NCI-H345 treated with DMSO at 0.1 percent for 48 hours (cell line): ENCODE data around the gene NUTM2D.
"Not testable (repeated sequence)": the region's sequence is repeated elsewhere in the genome, so short reads cannot be mapped to it uniquely, and the experiment has no call there.

ENCODE experiments used
- DNase-seq: peaks from one replicate; lab custom pipeline; 2025; ENCODE audit not compliant: unreplicated experiment; lab: John Stamatoyannopoulos, UW

The NUTM2D gene

DNA sequence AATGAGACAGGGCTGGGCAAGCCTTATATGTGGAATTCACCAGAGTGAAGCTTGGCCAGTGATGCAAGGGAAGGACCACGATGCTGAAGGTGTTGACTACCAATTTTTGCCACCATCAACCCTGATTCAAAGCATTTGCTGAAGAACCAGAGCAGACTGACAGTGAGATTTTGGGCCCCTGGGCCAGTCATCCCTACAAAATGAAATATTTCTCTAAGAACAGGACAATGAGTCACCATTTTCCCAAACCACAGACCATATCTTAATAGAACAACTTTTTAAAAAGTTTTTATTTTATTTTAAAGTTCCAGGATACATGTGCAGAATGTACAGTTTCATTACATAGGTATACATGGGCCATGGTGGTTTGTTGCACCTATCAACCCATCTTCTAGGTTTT is 16.5 kb downstream of the NUTM2D start:
- DNase-seq, result not testable (repeated sequence)

DNA sequence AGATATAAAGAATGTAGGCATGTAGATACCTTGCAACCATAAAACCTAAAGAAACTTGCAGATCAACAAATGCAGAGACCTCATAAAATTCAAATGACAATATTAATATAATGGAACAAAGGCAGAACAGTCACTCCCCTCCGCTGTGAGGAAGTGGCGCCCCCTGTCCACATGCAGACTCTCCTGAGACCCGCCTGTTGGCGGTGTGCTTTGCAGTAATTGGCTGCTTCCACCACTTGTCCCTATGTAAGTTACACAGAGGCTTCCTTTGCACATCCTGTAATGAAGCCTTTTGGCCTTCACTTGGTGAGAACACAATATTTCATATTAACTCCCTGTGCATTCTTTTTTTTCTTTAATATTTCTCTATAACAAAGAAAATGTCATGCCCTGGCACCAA is 21.6 kb downstream of the NUTM2D start:
- DNase-seq, result not testable (repeated sequence)

DNA sequence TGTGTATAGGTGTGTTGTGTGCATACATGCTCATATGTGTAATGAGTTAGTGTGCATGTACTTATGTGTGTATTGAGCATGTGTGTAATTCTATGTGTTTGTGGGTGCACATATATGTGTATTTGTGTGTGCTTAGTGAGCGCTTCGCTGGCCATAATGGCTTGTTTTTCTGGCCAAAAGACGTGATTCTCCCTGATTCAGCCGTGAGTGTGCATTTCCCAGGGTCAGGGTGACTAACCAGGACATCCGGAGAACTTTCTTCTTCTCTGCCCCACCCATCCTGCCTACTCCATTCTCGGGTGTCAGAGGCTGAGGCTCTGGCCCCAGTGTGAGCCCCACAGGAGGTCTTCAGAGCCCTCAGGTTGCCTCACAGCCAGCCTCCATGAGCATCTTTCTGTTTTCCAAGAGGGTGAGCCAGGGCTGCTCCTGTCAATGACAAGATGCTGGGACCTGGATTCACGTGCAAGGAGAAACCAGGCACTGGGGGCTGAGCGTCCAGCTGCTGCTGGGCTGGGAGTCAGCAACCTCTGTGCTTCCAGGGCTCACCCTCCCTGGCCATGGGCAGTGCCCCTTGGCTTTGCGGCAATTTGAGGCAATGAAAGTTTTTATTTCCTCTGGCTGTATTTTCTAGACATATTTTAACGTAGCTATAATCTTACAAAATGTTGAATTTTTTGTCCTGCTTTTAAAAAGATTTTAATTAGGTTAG is 25.8 kb downstream of the NUTM2D start:
- DNase-seq, result not testable (repeated sequence)

DNA sequence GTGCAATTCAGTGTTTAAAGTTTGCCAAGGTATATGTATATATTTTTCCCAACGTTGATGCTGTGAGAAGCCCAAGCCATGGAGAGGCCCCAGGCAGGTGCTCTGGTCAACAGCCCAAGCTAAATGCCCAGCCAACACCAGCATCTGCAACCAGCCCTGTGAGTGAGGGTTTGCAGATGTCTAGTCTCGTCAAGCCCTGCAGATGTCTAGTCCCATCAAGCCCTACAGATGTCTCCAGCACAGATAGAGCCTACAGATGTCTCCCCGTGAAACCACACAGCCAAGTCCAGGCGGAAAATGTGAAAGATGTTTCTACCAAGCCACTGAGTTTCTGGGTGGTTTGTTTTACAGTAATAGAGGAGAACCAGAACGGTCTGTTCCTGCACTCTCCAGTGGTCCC is 26.7 kb downstream of the NUTM2D start:
- not testable (repeated sequence) for DNase-seq

DNA sequence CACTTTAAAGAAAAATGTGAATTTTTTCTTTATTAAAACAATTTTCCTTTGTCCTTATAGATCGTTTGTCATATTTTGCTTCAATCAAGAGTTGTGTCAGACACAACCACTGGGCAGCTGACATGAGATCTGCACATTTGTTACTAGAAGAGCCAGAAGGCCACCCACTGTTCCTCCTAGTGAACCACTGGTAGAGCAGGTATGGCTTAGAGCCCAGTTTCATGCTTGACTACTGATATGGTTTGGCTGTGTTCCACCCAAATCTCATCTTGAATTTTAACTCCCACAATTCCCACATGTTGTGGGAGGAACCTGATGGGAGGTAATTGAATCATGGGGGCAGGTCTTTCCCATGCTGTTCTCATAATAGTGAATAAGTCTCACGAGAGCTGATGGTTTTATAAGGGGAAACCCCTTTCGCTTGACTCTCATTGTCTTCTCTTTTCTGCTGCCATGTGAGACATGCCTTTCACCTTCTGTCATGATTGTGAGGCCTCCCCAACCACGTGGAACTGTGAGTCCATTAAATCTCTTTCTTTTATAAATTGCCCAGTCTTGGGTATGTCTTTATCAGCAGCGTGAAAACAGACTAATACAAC is 28.3 kb downstream of the NUTM2D start:
- not testable (repeated sequence) for DNase-seq

DNA sequence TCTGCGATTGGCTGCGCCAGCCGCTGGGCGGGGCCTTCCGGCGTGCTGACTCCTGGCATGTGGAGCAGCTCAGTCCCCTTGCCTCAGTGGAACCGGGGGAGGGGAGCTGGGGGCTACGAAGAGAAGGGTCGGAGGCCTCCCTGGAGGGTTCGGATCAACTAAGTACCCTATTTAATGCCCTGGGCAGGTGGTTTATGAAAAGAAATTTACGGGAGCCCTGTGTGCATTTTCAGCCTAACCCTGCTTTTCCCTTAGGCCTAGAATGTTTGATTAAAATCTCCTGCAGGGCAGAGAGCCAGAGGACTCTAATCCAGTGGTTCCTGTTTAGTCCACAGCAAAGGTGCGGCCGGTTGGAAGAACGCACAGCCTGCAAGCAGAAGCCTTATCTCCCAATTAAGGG is 33.8 kb downstream of the NUTM2D start:
- not testable (repeated sequence) for DNase-seq

DNA sequence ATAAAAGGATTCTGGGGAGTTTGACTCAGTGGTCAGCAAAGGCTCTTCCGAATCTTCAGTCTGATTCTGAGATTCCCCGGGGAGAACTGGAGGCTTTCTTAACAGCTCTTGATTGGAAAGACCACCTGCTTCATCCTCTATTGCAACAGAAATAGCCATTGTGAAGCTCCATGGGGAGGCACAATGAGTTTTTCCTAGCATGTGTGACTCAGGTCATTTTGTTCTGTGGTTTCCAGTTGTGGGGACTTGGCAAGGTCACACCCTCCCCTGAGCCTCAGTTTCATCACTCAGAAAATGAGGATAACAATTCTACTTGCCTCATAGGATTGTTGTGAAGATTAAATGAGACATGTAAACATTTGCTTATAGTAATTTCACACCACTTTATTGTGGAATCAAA is 38.7 kb downstream of the NUTM2D start:
- not testable (repeated sequence) for DNase-seq

DNA sequence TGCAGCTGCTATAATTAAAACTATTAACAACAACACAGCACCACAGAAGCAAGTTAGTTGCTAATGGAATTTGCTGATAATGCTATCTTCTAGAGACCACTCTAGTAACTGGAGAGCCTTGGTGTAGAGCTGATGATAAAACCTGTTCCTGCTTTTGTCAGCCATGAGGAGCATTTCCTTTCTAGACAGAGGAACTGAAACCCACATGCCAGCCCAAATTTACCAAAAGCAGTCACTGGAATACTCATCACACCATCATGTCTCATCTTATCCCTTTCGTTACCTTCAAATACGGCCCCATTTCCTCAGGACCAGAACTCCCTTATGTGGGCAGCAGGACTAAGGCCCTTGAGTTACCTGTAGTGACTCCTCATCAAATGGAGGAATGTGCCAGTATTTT is 40.9 kb downstream of the NUTM2D start:
- not testable (repeated sequence) for DNase-seq

DNA sequence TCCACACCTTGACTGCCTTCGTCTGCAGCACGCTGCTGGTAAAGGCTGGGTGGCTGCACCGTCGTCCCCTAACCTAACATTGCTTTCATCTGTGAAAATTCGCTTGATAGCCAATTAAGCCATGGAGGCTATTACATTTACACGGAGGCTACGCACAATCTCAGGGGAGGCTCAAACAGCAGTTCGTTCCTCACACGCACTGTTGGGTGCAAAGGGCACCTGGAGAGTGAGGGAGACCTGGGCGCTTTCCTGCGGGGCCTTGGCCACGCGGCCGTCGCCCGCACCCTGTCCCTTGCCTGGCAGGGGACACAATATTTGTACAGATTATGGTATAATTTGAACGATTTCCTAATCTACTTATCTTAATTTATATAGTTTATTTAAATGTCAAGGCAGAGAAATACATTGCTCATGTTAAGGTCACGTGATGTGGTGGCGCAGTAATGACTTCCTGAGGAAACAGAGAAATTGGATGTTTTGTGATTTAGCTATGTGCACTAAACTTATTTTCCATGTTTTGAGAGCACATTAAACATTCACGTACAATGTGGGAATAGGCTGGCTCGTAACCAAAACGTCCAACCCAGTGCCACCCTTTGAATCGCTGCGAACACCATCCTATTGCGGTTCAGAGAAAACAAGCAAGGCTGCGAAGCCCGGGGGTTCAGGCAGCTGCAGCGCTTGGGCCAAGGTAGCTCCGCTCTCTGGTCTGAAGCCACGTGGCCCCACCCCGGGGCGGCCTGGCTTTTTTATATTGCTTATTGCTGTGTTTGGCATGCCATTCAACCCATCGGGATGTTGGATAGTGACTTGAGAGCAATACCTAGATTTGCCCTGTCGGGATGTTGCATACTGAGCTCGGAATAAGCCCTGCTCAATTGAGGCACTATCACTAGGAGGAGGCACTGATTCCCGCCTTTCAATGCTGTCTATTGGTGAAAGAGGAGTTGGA is 50.2 kb downstream of the NUTM2D start:
- not testable (repeated sequence) for DNase-seq

DNA sequence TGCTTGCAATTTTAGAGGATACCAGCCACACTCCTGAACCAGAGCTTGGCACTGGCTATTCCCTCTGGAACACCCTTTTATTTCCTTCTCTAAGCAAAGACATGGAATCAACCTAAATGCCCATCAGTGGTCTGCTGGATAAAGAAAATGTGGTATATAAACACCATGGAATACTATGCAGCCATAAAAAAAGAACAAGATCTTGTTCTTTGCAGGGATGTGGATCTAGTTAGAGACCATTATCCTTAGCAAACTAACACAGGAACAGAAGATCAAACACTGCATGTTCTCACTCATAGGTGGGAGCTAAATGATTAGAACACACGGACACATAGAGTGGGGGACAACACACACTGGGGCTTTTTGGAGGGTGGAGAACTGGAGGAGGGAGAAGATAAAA is 56.4 kb downstream of the NUTM2D start:
- DNase-seq, result not testable (repeated sequence)
